ENCODE measurements around the gene SLC66A2.
"Not testable (repeated sequence)": the region's sequence is repeated elsewhere in the genome, so short reads cannot be mapped to it uniquely, and the experiment has no call there.

The SLC66A2 gene

DNA sequence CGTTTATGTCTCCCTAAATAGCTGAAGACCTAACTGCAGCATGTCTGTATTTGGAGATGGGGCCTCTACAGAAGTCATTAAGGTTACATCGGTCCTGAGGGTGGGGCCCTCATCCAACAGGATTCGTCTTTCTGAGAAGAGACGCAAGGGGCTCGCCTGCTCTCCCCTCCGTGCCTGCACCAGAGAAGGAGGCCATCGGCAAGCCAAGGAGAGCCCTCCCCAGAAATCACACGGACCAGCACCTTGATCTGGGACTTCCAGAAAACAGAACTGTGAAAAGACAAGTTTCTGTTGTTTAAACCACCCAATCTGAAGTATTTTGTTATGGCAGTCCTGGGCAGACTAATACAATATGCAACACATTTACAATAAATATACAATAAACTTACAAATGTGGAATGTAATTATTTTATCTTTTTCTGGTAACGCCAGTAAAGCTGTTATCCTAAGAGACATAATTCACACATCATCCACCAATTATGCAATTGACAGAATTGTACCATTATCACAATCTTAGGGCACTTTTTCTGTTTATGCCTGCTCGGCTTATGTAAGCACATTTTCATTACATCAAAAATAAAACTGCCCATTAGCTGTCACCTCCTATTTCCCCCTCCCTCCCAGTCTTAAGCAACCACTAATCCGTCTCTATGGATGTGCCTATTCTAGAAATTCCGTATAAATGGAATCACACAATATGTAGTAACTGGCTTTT lies 19.1 kb upstream of the SLC66A2 start:
- no peak for ATAC-seq

DNA sequence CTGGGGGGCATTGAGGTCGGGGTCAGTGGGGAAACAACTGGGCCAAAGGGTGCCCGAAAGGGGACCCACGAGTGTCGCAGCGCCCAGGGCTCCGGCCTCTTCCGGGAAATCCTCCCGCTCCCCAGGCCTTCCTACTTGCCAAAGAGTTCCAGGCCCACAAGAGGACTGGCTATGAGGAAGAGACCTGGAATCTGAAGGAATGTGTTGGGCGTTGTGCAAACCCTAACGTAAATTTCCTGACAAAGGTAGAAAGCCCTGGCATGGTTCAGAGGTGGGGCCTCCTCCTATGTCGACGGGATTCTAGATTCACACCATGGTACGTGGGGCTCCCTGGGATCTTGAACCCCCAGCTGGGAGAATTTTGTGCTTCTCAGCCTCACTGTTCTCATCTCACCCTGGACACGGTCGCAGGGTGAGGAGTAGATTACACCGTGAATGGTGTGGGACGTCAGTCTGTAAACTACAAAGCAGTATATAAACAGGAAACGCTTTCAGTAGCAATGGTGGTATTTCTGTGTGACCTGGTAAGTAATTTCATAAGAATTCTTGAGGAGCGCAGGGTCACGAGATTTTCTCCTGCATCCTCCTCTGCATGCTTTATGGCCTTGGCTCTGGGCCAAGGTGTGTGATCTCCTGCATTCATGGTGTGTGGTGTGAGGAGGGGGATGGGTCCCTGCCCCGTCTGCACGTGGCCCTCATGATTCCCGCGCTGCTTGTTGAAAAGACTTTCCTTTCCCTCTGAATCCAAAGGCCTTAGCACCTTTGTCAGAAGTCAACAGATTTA lies 13.9 kb upstream of the SLC66A2 start:
- ATAC-seq, result peak in 1 of 2 donors; percentile 23

DNA sequence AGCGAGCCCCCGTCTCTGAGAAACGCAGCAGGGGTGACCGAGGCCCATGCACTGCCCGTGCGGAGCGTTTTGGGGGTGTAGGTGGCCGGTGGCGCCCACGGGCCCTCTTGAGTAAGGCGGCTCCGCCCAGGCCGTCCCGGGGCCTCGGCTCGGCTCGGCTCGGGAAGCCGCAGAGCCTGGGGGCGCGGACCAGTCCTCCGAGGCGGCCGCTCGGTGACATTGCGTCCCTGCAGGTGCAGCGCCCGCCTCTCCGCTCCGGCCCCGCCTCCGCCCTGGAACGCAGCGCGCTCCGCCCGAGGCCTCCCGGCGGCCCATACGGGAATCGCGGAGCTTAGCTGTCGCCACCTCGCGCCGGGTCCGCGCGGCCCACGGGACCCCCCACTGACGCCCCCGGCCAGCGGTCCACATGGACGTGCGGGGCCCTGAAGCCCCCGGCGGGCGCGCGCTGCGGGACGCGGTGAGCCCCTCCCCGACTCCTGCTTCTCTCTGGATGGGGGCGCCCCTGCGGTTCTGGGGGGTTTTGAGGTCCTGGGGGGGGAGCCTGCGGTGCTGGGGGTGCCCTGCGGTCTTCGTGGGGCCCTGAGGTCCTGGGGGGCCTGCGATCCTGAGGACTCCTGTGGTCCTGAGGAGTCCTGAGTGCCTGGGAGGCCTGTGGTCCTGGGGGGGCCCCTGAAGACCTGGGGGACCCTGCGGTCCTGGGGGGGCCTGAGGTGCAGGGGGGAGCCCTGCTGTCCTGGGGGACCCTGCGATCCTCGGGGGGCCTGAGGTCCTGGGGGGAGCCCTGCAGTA lies 13.1 kb upstream of the SLC66A2 start, which contains the start of gene HSBP1L1:
Gene HSBP1L1, plus strand, starts transcription at position 314 of the 789 bp plus-strand sequence. Its CDS starts 93 bp downstream, at position 407.
- ATAC-seq, result peak; percentile 75 to 76

DNA sequence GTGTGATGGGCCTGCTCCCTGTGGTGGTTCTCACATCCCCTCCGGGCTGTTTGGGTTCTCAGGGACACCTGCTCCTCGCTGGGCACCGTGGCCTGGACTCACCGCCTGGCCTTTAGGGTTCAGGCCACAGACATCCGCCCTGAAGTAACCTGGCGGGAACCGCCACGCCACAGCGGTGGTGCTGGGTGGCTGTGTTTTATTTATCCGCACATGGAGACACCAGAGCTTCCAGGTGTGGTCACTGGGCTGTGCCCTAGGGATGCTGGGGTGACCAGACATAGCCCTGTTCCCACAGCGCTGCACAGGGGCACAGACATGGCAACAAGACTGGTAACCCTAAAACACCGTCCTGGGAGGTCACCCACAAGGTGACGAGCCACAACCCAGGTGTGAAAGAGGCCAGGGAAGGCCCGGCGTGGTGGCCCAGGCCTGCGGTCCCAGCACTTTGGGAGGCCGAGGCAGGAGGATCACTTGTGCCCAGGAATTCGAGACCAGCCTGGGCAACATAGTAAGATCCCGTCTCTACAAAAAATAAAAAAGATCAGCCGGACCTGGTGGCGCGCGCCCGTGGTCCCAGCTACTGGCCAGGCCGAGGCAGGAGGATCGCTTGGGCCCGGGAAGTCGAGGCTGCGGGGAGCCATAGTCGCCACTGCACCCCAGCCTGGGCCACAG lies 12.3 kb upstream of the SLC66A2 start:
- ATAC-seq, result no peak

DNA sequence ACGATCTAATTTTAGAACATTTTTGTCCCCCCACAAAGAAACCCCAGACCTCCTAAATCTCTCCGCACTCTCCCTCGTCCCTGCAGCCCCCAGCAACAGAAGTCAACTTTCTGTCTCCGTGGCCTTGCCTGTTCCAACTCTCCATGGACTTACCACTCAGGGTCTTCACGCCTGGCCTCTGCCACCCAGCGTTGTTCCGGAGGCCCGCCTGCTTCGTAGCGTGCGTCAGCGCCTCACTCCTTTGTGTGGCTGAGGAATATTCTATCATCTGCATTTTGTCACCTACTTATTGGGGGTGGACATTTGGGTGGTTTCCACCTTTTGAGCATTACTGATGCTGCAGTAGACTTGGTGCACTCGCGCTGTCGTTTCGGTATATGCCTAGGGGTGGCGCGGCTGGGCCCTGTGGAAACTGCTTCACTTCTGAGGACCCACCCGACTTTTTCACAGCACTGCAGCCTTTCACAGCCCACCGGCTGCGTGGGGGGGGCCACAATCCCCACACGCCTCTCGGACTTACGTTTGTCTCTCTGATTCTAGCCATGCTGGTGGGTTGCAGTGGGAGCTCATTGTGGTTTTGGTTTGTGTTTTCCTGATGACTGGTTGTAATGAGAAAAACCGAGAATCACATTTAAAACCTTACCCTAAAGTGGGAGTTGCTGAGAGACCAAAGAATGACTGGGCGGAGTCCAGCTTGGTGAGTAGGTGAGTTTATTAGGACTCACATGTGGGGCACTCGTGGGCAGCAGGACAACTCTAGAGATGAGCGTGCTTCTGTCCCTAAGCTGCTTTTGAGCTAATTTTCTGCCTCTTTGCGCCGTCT lies 11.6 kb upstream of the SLC66A2 start:
- peak; percentile 34 to 68 for ATAC-seq

DNA sequence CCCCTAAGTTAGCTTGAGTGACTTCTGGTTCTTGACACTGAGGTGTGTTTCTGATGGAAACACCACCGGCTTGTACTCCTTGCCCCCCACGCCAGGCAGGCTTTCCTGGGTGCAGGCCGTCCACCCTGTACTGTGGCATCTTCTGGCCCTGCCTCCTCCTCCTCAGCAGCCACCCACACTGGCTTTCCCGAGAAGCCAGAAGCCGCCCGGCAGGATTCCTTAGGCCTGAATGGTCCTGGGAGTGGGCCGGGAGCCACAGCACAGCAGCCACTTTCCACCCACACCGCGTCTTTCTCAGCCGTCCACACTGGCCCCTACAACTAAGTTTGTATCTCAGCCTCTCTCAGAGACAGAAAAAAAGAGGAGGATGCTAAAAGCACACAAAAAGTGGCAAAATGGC lies 10.9 kb upstream of the SLC66A2 start:
- no peak for ATAC-seq

DNA sequence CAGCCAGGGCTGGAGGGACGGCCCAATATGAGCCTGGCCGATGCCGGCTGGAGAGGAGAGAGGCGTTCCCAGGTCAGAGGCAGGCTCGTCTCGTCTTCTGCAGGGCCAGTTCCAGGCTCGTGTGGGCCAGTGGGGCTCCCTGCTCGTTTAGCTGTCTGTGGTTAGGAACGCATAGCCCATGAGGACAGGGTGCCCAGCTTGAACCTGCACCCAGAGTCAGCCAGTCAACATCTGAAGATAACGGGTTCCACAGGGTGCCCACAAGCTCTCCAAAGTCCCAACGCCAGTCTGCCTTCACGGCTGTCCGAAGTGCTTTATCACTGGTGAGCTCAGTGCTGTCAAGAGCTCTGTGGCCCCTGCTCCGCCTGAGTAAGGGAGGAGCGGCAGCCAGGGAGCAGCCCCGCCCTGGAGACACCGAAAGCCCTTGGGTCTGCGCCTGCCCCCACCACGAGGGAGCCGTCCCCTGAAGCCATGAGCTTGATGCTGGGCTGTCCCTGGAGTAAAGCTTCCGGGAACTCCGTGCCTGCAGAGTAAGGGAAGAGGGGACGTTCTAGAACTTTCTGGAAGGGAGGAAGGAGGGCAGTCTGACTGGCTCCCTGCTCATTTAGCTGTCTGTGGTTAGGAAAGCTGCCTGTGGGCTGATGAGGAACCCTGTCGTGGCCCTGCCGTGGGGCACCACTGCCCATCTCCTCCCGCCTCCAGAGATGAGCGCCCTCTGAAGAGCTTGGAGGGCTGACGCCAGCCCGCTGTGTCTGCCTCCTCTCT lies 10.3 kb upstream of the SLC66A2 start:
- no peak for ATAC-seq

DNA sequence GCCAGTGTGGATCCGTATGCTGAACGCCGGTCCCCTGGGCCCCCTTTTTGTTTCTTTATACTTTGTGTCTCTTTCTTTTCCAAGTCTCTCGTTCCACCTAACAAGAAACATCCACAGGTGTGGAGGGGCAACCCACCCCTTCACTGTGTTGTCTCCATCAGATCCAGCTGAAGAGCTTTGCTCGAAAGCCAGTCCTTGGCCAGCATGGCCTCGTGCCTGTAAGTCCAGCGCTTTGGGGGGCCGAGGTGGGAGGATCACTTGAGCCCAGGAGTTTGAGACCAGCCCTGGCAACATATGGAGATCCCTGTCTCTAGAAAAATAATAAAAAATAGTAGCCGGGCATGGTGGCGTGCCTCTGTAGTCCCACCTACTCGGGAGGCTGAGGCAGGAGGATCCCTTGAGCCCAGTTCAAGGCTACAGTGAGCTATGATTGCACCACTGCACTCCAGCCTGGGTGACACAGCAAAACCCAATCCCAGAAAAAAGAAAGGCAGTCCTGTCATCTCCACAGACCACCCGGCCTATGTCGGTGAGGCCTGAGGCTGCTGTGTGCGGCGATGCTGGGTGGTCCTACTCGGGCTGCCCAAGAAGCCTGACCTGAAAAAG lies 9.6 kb upstream of the SLC66A2 start:
- no peak for ATAC-seq

DNA sequence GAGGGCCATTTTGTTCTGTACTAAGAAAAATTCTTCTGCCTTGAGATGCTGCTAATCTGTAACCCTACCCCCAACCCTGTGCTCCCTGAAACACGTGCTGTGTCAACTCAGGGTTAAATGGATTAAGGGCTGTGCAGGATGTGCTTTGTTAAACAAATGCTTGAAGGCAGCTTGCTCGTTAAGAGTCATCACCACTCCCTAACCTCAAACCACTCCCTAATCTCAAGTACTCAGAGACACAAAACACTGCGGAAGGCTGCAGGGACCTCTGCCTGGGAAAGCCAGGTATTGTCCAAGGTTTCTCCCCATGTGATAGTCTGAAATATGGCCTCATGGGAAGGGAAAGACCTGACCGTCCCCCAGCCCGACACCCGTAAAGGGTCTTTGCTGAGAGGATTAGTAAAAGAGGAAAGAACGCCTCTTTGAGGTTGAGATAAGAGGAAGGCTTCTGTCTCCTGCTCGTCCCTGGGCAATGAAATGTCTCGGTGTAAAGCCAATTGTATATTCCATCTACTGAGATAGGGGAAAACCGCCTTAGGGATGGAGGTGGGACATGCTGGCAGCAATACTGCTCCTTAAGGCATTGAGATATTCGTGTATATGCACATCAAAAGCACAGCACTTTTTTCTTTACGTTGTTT lies 8.8 kb upstream of the SLC66A2 start:
- ATAC-seq, result not testable (repeated sequence)

DNA sequence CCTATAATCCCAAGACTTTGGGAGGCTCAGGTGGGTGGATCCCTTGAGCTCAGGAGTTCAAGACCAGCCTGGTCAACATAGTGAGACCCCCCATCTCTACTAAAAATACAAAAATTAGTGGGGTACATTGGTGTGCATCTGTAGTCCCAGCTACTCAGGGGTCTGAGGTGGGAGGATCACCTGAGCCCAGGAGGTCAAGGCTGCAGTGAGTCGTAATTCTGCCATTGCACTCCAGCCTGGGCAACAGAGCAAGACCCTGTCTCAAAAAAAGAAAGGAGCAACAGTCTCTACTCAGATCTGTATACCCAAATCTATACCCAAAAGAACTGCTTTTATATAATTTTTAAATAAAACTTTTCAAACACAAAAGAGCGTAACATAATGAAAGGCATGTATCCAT lies 7.5 kb upstream of the SLC66A2 start:
- no peak for ATAC-seq

DNA sequence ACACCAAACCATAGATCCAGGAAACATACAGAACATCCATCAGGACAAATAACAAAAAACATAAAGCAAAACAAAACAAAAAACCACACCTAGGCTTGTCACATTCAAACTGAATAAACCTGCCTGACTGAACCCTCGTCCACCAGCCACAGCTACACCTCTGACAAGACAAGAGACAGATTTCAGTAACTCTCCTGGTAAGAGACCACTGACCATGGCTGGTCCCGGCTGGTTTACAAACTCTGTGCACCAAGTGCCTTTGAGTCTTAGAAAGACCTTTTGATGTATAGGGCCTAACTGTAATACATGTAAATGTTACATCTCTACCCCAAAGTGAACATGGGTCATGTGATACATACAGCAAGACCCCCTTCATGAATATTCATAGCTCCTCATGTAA lies 4.8 kb upstream of the SLC66A2 start:
- no peak for ATAC-seq

DNA sequence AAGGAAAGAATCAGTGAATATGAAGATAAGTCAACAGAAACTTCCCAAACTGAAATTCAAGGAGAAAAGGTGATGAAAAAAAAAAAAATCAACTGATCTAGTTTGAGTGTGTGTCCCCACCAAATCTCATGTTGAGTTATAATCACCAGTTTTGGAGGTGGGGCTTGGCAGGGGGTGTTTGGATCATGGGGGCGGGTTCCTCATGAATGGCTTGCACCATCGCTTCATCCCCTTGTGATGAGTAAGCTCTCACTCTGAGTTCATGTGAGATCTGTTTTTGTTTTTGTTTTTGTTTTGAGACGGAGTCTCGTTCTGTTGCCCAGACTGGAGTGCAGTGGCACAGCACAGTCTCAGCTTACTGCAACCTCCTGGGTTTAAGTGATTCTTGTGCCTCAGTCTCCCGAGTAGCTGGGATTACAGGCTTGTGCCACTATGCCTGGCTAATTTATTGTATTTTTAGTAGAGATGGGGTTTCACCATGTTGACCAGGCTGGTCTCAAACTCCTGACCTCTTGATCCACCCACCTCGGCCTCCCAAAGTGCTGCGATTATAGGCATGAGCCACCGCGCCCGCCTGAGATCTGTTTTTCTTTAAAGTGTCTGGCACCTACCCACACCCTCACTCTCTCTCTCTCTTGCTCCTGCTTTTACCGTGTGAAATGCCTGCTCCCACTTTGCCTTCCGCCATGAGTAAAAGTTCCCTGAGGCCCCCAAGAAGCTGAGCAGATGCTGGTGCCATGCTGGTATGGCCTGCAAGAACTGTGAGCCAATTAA lies 4.0 kb upstream of the SLC66A2 start:
- no peak for ATAC-seq

DNA sequence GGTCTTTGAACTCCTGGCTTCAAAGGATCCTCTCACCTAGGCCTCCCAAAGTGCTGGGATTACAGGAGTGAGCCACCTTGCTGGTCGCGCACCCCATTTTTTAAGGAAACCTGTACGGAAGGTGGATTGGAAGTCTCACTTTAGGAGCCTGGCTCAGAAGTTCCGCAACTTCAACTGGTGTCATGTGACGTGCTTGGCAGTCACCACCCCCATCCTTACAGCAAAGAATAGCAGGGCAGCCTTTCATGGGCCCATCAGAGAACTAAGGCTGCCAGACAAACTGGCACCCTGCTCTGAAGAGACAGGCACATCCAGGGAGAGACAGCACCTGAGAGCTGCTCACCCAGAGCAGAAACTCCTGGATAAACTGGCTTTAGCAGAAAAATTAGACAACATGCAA lies 3.3 kb upstream of the SLC66A2 start:
- no peak for ATAC-seq

DNA sequence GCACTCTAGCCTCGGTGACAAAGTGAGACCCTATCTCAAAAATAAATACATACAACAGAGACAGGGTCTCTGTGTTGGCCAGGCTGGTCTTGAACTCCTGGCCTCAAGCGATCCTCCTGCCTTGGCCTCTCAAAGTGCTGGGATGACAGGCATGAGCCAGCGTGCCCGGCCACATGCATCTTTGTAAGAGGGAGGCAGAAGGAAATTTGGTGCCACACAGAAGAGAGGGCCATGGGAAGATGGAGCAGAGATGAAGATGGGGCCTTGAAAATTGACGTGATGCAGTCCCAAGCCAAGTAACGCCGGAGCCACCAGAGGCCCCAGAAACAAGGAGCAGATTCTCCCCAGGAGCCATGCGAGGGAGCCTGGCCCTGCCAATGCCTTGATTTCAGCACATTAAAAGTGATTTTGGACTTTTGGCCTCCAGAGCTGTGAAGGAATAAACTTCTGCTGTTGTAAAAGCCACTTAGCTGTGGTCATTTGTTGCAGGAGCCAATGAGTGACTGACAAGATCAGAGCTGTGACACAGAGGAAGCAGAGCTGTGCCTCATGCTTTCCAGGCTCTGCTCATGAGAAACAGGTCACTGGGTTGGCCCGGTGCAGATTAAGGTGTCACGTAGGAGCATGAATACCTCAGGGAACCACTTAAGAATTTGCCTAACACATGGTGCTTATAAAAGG lies 2.7 kb upstream of the SLC66A2 start:
- no peak for ATAC-seq

DNA sequence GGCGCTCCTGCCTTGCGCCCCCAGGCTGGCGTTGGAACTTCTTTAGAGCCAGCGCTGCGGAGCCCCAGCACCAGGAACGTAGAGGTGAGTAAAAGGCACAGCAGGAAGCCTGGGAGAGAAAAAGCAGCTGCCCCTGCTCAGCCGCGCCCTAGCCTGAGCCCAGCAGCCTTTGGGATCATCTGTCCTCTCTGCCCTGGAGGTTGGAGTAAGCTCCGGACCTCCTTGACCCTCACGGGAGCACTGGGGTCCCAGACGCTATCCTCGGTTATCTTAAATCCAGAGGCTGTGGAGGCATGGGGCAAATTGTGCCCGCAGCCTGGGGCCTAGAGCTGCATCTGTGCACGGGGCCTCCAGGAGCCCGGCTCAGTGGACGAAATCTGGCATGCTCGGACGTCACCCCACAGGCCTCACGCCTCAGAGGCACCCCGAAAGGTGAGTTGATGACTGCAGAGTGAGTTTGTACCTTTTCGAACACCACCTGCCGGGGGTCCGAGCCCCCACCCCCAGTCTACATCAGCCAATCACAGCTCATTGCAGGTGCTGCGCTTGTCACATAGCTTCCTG lies 1.6 kb upstream of the SLC66A2 start:
- no peak for ATAC-seq

DNA sequence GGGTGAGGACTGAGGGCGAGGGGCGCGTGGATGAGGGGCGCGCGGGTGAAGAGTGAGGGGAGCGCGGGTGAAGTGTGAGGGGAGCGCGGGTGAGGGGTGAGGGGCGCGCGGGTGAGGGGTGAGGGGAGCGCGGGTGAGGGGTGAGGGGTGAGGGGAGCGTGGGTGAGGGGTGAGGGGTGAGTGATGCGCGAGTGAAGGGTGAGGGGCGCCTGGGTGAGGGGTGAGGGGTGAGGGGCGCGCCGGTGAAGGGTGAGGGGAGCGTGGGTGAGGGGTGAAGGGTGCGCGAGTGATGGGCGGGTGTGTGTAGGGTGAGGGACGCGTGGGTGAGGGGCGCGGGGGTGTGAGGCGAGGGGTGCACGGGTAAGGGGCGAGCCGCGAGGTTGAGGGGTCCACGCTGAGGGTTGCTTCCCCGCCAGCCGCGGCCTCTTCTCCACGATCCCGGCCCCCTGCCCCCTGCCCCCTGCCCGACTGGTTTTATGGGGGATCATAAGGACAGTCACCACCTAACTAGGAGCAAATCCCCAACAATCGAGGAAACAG lies 1.1 kb upstream of the SLC66A2 start:
- no peak for ATAC-seq

DNA sequence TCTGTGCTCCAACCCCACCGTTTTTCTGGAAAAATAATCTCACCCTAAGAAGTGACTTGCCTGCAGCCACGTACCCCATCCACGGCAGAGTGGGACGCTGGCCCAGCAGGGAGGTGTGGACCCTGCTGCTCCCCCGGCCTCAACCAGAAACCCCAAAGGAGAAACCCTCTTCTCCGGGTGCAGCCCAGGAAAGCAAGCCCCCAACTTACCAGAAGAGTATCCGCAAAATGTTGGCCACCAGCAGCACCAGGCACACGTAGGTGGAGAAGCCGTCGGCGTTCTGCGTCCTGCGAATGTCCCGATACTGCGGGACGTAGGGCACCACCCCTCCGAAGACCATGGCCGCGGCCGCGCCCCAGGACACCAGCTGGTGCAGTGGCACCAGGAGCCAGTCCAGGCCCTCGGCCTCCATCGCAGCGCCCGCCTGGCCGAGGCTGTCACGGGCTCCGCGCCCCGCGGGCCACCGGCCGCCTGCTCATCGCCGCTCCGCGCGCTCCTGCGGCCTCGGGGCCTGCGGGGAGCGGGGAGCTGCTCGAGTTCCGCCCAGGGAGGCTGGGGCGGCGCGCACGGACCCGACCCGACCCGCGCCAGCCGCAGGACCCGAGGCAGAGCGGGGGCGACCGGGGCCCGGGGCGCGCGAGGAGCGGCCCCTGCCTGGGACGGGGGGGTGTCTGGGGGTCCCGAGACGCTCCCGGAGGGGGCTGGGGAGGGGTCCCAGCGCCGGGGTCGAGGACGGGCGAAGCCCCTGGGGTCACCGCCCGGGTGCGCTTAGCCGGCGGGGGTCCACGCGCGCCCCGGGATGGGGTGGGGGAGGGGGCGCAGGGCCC lies 725 bp downstream of the SLC66A2 start:
- ATAC-seq, result peak in 1 of 2 donors; percentile 15

All from activated CD4-positive, CD25-positive, alpha-beta regulatory T cell treated with anti-CD3 and anti-CD28 coated beads, Interleukin-2, amount 50 U/mL, for 24 hours (primary cell).